Hepatocyte (in vitro differentiated cells): Measurements from ENCODE around the gene DBP. TPM values are rescaled to one million over a fixed set of nuclear protein-coding genes. Genes with fewer than 3 reads are reported as not detected.

ENCODE experiments used
- DNase-seq: peaks from one replicate; pipeline ENCODE4 v3.0.0-alpha.2; 2016; ENCODE audit warnings: low spot score
- H2AFZ ChIP-seq: fragments of 200-600 bp; sonication (generic); 2 replicates; pipeline ENCODE4 v1.6.0; 2016; ENCODE audit warnings: antibody characterized with exemption, mild to moderate bottlenecking
- H3K27ac ChIP-seq: fragments of 200-600 bp; sonication (generic); 2 replicates; pipeline ENCODE4 v1.5.1; 2016; ENCODE audit warnings: mild to moderate bottlenecking
- H3K27me3 ChIP-seq: fragments of 200-600 bp; sonication (generic); 2 replicates; pipeline ENCODE4 v1.6.1; 2016
- H3K36me3 ChIP-seq: fragments of 200-600 bp; sonication (generic); replicated peaks from 2 replicates; pipeline ENCODE4 v1.5.1; 2016; ENCODE audit warnings: low read depth; ENCODE audit not compliant: insufficient read depth
- H3K4me1 ChIP-seq: fragments of 200-600 bp; sonication (generic); 2 replicates; pipeline ENCODE4 v1.5.1; 2016; ENCODE audit warnings: mild to moderate bottlenecking, moderate library complexity; ENCODE audit not compliant: insufficient read depth
- H3K4me2 ChIP-seq: fragments of 200-600 bp; sonication (generic); 2 replicates; pipeline ENCODE4 v1.6.0; 2016
- H3K4me3 ChIP-seq: fragments of 200-600 bp; sonication (generic); 2 replicates; pipeline ENCODE4 v1.5.1; 2016; ENCODE audit warnings: mild to moderate bottlenecking
- H3K79me2 ChIP-seq: fragments of 200-600 bp; sonication (generic); 2 replicates; pipeline ENCODE4 v1.6.0; 2017; ENCODE audit warnings: mild to moderate bottlenecking
- H3K9me2 ChIP-seq: fragments of 200-600 bp; sonication (generic); replicated peaks from 2 replicates; pipeline ENCODE4 v1.6.0; 2017; ENCODE audit warnings: mild to moderate bottlenecking; ENCODE audit not compliant: insufficient read depth
- H3K9me3 ChIP-seq: fragments of 200-600 bp; sonication (generic); 2 replicates; pipeline ENCODE4 v1.5.1; 2016; ENCODE audit warnings: low read depth, mild to moderate bottlenecking
- H4K20me1 ChIP-seq: fragments of 200-600 bp; sonication (generic); 2 replicates; pipeline ENCODE4 v1.6.0; 2016; ENCODE audit warnings: mild to moderate bottlenecking; ENCODE audit not compliant: insufficient read depth, poor library complexity, severe bottlenecking
- EZH2 ChIP-seq: fragments of 200-600 bp; sonication (generic); IDR thresholded peaks from 2 replicates; pipeline ENCODE4 v1.6.1; 2016; ENCODE audit warnings: antibody characterized with exemption, mild to moderate bottlenecking, borderline replicate concordance
- EZH2phosphoT487 ChIP-seq: fragments of 200-600 bp; sonication (generic); IDR thresholded peaks from one replicate; pipeline ENCODE4 v1.6.1; 2018; ENCODE audit warnings: antibody characterized with exemption, mild to moderate bottlenecking, low read depth, moderate library complexity; ENCODE audit not compliant: unreplicated experiment, severe bottlenecking
- WGBS: methylation state at CpG from one replicate; pipeline ENCODE4 v1.1.6; 2016; ENCODE audit warnings: low lambda C conversion rate; ENCODE audit errors: missing lambda C conversion rate; 5-methylcytosine and 5-hydroxymethylcytosine counted together
- polyA plus RNA-seq: library from polyadenylated mRNA; unstranded; fragments of >200 nt; fragmentation: Nextera tagmentation; extraction: Ambion mirVana; gene quantifications from 2 replicates; pipeline ENCODE4 v1.2.1, GENCODE V29; 2016
- total RNA-seq: library from RNA; depleted of rRNA; stranded (reverse); fragments of >200 nt; gene quantifications from 2 replicates; pipeline ENCODE4 v1.2.3, GENCODE V29; 2014
- TF ChIP-seq, protein P1 (sequence below): fragments of 200-600 bp; sonication (generic); IDR thresholded peaks from 2 replicates; pipeline ENCODE4 v1.5.1; 2016; ENCODE audit warnings: antibody characterized with exemption, mild to moderate bottlenecking; ENCODE audit not compliant: poor library complexity

Gene DBP
- total and polyA plus RNA-seq, 2 experiments from 2014 or later = 5.4 to 11.8 TPM

- Histone ChIP-seq H3K9me2 (no peaks in the 10 kb centered on the region), H3K27me3 (no peaks in the 10 kb centered on the region), H4K20me1 (no peaks in the 10 kb centered on the region), H3K36me3 (no peaks in the 10 kb centered on the region), H3K27ac (no peak within 1 kb of the TSS), H3K4me2 (no peak within 1 kb of the TSS), H3K9me3 (no peaks in the 10 kb centered on the region), H3K4me1 (peaks cover 4% of the 10 kb centered on the region), H3K4me3 (no peak within 1 kb of the TSS), H3K79me2 (no peaks in the 10 kb centered on the region), H2AFZ (no peak within 1 kb of the TSS)
- WGBS = 92% methylated on average over 34 of the region's 39 CpGs
- TF ChIP-seq EZH2phosphoT487 (no peak), EZH2 (no peak)
- TF ChIP-seq, protein P1, sequence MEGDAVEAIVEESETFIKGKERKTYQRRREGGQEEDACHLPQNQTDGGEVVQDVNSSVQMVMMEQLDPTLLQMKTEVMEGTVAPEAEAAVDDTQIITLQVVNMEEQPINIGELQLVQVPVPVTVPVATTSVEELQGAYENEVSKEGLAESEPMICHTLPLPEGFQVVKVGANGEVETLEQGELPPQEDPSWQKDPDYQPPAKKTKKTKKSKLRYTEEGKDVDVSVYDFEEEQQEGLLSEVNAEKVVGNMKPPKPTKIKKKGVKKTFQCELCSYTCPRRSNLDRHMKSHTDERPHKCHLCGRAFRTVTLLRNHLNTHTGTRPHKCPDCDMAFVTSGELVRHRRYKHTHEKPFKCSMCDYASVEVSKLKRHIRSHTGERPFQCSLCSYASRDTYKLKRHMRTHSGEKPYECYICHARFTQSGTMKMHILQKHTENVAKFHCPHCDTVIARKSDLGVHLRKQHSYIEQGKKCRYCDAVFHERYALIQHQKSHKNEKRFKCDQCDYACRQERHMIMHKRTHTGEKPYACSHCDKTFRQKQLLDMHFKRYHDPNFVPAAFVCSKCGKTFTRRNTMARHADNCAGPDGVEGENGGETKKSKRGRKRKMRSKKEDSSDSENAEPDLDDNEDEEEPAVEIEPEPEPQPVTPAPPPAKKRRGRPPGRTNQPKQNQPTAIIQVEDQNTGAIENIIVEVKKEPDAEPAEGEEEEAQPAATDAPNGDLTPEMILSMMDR = no peak
- DNase-seq = no peak
Measured at GRCh38 chr19:48606463-48607358, 30.5 kb downstream of the DBP start, which contains the start of gene SPACA4. Gene SPACA4, plus strand, starts transcription at chr19:48606742. Its CDS starts 237 bp downstream, at chr19:48606979.

DNA sequence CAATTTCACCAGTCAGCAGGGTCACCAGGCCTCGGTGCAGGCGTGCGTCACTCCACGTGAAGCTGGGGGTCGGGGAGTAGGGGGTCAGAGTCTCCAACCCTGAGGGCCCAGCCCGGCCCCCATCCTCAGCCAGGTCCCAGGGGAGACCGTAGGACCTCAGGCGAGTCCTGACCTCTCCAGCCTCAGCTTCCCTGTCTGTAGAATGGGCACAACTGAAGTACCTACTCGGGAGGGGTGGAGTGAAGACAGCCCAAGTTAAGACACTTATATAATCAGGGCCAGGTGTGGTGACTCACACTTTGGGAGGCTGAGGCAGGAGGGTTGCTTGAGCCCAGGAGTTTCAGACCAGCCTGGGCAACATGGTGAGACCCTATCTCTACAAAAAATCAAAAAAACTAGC lies 33.3 kb downstream of the DBP start:
- no peaks in the 10 kb centered on the region for H3K36me3 ChIP-seq
- H2AFZ ChIP-seq = no peak overlapping the region
- TF ChIP-seq EZH2phosphoT487 = no peak
- TF ChIP-seq, protein P1 = no peak
- no peak for TF ChIP-seq EZH2

GRCh38 chr19:48603449-48603848 lies 33.7 kb downstream of the DBP start:
- Histone ChIP-seq H3K4me3 (no peak overlapping the region), H3K9me2 (no peaks in the 10 kb centered on the region), H3K4me1 (peaks cover 4% of the 10 kb centered on the region), H3K36me3 (no peaks in the 10 kb centered on the region), H3K4me2 (no peak overlapping the region), H2AFZ (no peak overlapping the region), H3K27ac (no peak overlapping the region), H3K9me3 (no peaks in the 10 kb centered on the region), H4K20me1 (no peaks in the 10 kb centered on the region), H3K27me3 (no peaks in the 10 kb centered on the region), H3K79me2 (no peaks in the 10 kb centered on the region)
- over 99% methylated on average over 35 of the region's 39 CpGs for WGBS
- no peak for TF ChIP-seq EZH2phosphoT487
- TF ChIP-seq EZH2 = no peak
- TF ChIP-seq, protein P1 = no peak
- DNase-seq = no peak

More for the DNA sequence above, 33.3 kb downstream of the DBP start:
- Histone ChIP-seq H3K9me2 (no peaks in the 10 kb centered on the region), H3K27me3 (no peaks in the 10 kb centered on the region), H3K9me3 (no peaks in the 10 kb centered on the region), H3K27ac (no peak overlapping the region), H3K4me3 (no peak overlapping the region), H3K4me1 (peaks cover 4% of the 10 kb centered on the region), H3K4me2 (no peak overlapping the region), H3K79me2 (no peaks in the 10 kb centered on the region), H4K20me1 (no peaks in the 10 kb centered on the region)
- no peak for DNase-seq
- 98% methylated on average over 9 of the region's 9 CpGs for WGBS
